ENCODE data around the gene ELFN1. TPM values are rescaled to one million over a fixed set of nuclear protein-coding genes. Genes with fewer than 3 reads are reported as not detected.

ELFN1 gene
- total RNA-seq, 1 donor, result 12.7 TPM

GRCh38 chr7:1653500-1653899 lies 16.6 kb upstream of the ELFN1 start:
- DNase-seq (ENCODE audit: insufficient read length, low spot score, missing footprints), result peak; percentile 48
- H3K4me3 ChIP-seq (ENCODE audit: insufficient read depth, low read length), result no peak overlapping the region
- no peaks in the 10 kb centered on the region for H3K4me1 ChIP-seq (ENCODE audit: insufficient read depth, low read length)
- TF ChIP-seq CTCF (IDR thresholded peaks at IDR 0.05; ENCODE audit: extremely low read depth, low read depth, low read length), result no peak
- H3K36me3 ChIP-seq (ENCODE audit: insufficient read depth, low read length), result no peaks in the 10 kb centered on the region
- no peak overlapping the region for H3K27ac ChIP-seq (ENCODE audit: low read depth, low read length)
- peaks cover 19% of the 10 kb centered on the region for H3K27me3 ChIP-seq (ENCODE audit: insufficient read depth, low read length)
- H3K4me2 ChIP-seq (ENCODE audit: insufficient read depth, low read length), result no peak overlapping the region
- no peaks in the 10 kb centered on the region for H4K20me1 ChIP-seq (ENCODE audit: insufficient read depth, low read length)
- H2AFZ ChIP-seq (ENCODE audit: low read length), result no peak overlapping the region
- H3K9me3 ChIP-seq (ENCODE audit: low read depth, low read length), result no peaks in the 10 kb centered on the region
- H3K79me2 ChIP-seq (ENCODE audit: insufficient read depth, low read length), result no peaks in the 10 kb centered on the region

GRCh38 chr7:1654111-1654510 lies 16.0 kb upstream of the ELFN1 start:
- peak; percentile 83 for DNase-seq (ENCODE audit: insufficient read length, low spot score, missing footprints)
- Histone ChIP-seq H2AFZ (ENCODE audit: low read length) (no peak overlapping the region), H4K20me1 (ENCODE audit: insufficient read depth, low read length) (no peaks in the 10 kb centered on the region), H3K4me3 (ENCODE audit: insufficient read depth, low read length) (no peak overlapping the region), H3K4me2 (ENCODE audit: insufficient read depth, low read length) (no peak overlapping the region), H3K27ac (ENCODE audit: low read depth, low read length) (no peak overlapping the region), H3K79me2 (ENCODE audit: insufficient read depth, low read length) (no peaks in the 10 kb centered on the region), H3K9me3 (ENCODE audit: low read depth, low read length) (no peaks in the 10 kb centered on the region), H3K27me3 (ENCODE audit: insufficient read depth, low read length) (peaks cover 12% of the 10 kb centered on the region), H3K36me3 (ENCODE audit: insufficient read depth, low read length) (no peaks in the 10 kb centered on the region), H3K4me1 (ENCODE audit: insufficient read depth, low read length) (no peaks in the 10 kb centered on the region)
- no peak for TF ChIP-seq CTCF (IDR thresholded peaks at IDR 0.05; ENCODE audit: extremely low read depth, low read depth, low read length)

- Histone ChIP-seq H3K27ac (ENCODE audit: low read depth, low read length) (no peak overlapping the region), H2AFZ (ENCODE audit: low read length) (no peak overlapping the region), H3K79me2 (ENCODE audit: insufficient read depth, low read length) (no peaks in the 10 kb centered on the region), H4K20me1 (ENCODE audit: insufficient read depth, low read length) (no peaks in the 10 kb centered on the region), H3K4me3 (ENCODE audit: insufficient read depth, low read length) (no peak overlapping the region), H3K4me2 (ENCODE audit: insufficient read depth, low read length) (no peak overlapping the region), H3K36me3 (ENCODE audit: insufficient read depth, low read length) (no peaks in the 10 kb centered on the region), H3K4me1 (ENCODE audit: insufficient read depth, low read length) (no peaks in the 10 kb centered on the region), H3K9me3 (ENCODE audit: low read depth, low read length) (no peaks in the 10 kb centered on the region), H3K27me3 (ENCODE audit: insufficient read depth, low read length) (peaks cover 11% of the 10 kb centered on the region)
- TF ChIP-seq CTCF (IDR thresholded peaks at IDR 0.05; ENCODE audit: extremely low read depth, low read depth, low read length), result no peak
- peak; percentile 65 for DNase-seq (ENCODE audit: insufficient read length, low spot score, missing footprints)
Observed at GRCh38 chr7:1654738-1655475, 15.2 kb upstream of the ELFN1 start.

GRCh38 chr7:1659696-1660095 lies 10.4 kb upstream of the ELFN1 start:
- Histone ChIP-seq H4K20me1 (ENCODE audit: insufficient read depth, low read length) (no peaks in the 10 kb centered on the region), H3K4me2 (ENCODE audit: insufficient read depth, low read length) (no peak overlapping the region), H3K79me2 (ENCODE audit: insufficient read depth, low read length) (no peaks in the 10 kb centered on the region), H2AFZ (ENCODE audit: low read length) (no peak overlapping the region), H3K36me3 (ENCODE audit: insufficient read depth, low read length) (no peaks in the 10 kb centered on the region), H3K9me3 (ENCODE audit: low read depth, low read length) (no peaks in the 10 kb centered on the region), H3K27ac (ENCODE audit: low read depth, low read length) (no peak overlapping the region), H3K4me1 (ENCODE audit: insufficient read depth, low read length) (no peaks in the 10 kb centered on the region), H3K4me3 (ENCODE audit: insufficient read depth, low read length) (no peak overlapping the region), H3K27me3 (ENCODE audit: insufficient read depth, low read length) (peaks cover 30% of the 10 kb centered on the region)
- peak; percentile 66 for DNase-seq (ENCODE audit: insufficient read length, low spot score, missing footprints)
- TF ChIP-seq CTCF (IDR thresholded peaks at IDR 0.05; ENCODE audit: extremely low read depth, low read depth, low read length), result no peak

Measured in osteoblast (primary cell).